ENCODE measurements around the gene FAM107A.

GRCh38 chr3:58604031-58604430 is 26.8 kb upstream of the FAM107A start:
- TF ChIP-seq NFRKB (IDR thresholded peaks at IDR 0.05) (no peak), BHLHE40 (IDR thresholded peaks at IDR 0.05; ENCODE audit: borderline replicate concordance) (no peak)

Measured in HEK293T (cell line).